ENCODE results near the gene EBF4. TPM values are rescaled to one million over a fixed set of nuclear protein-coding genes. Genes with fewer than 3 reads are reported as not detected.

The EBF4 gene
- total and polyA plus RNA-seq, 2 donors (not counting 1 experiment from before 2014, with no cell fraction given): 0.81 to 5.0 TPM

DNA sequence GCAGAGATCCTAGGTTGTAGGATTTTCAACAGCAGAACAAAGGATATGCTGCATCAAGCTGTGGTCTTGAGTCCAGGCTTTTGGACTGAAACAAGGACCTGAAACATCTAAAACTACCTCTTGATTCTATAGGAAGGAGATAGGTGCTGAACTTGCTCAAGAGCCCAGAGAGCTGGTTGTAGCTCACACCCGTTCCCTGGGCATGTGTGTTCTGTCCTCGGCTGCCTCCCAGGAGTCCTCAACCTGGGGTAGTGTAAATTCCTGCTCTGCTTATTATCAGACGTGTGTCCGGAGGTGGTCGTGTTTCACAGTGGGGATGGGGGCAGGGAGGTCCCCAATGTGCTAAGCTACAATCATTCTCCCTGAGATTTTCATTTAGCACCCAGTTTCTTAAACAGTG lies 35.3 kb upstream of the EBF4 start:
- H4K20me1 ChIP-seq (ENCODE audit: control insufficient read depth, insufficient read depth, low read length, poor library complexity, severe bottlenecking): peaks cover 42% of the 10 kb centered on the region
- peaks cover 27% of the 10 kb centered on the region for H3K79me2 ChIP-seq (ENCODE audit: control insufficient read depth, insufficient read depth, low read length)

DNA sequence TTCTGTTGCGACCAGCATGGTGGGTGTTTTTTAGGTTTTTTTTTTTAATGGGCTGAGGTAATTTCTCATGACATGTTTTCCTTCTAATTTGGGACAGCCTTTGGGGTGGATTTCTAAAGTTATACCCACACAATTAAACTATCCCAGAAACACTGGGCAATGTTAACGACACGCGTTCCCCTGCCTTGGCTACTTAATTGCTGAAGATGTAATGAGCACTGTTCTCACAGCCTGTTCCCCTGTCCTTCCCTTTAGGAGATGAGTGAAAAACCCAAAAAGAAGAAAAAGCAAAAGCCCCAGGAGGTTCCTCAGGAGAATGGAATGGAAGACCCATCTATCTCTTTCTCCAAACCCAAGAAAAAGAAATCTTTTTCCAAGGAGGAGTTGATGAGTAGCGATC lies 34.9 kb upstream of the EBF4 start:
- WGBS (ENCODE audit: insufficient coverage): 90% methylated on average over 1 of the region's 5 CpGs
- ATAC-seq (ENCODE audit: low read depth) (no peak), DNase-seq (no peak)
- peaks cover 42% of the 10 kb centered on the region for H4K20me1 ChIP-seq (ENCODE audit: control insufficient read depth, insufficient read depth, low read length, poor library complexity, severe bottlenecking)
- no peaks in the 10 kb centered on the region for H3K9me3 ChIP-seq (ENCODE audit: control extremely low read depth in 1 of 3, control insufficient read depth in 2 of 3, insufficient read depth in 1 of 3, low read length in 2 of 3)
- H3K9ac ChIP-seq (ENCODE audit: low read length): no peak overlapping the region
- no peak overlapping the region for H3K4me2 ChIP-seq (replicated peaks; ENCODE audit: low read depth, low read length, poor library complexity, severe bottlenecking)
- ChIA-PET CTCF (no interaction called here), POLR2A (no interaction called here)
- no peak overlapping the region for H3K4me3 ChIP-seq (ENCODE audit: control extremely low read depth in 1 of 5, extremely low read depth in 1 of 5, insufficient read depth in 1 of 5, low read depth in 2 of 5, low read length in 4 of 5)
- H3K27me3 Mint-ChIP-seq: no peaks in the 10 kb centered on the region
- no peak overlapping the region for H3K27ac ChIP-seq (ENCODE audit: low read length in 2 of 2)
- no peaks in the 10 kb centered on the region for H3K27me3 ChIP-seq (replicated peaks in 1 of 4; ENCODE audit: control extremely low read depth in 1 of 4, control insufficient read depth in 3 of 4, insufficient read depth in 4 of 4, low read length in 3 of 4)
- no peak overlapping the region for H3K27ac Mint-ChIP-seq
- intact Hi-C loops (cut with micrococcal nuclease): no loop called here
- peaks cover 27% of the 10 kb centered on the region for H3K79me2 ChIP-seq (ENCODE audit: control insufficient read depth, insufficient read depth, low read length)
- H3K4me1 Mint-ChIP-seq: peaks cover 24% of the 10 kb centered on the region
- no peaks in the 10 kb centered on the region for H3K9me3 Mint-ChIP-seq (ENCODE audit: insufficient read depth)
- H3K4me1 ChIP-seq (ENCODE audit: control insufficient read depth in 2 of 2, insufficient read depth in 2 of 2, low read length in 2 of 2): peaks cover 14 to 15% of the 10 kb centered on the region in 2 donors
- H3K36me3 ChIP-seq (replicated peaks in 1 of 2; ENCODE audit: control extremely low read depth in 1 of 2, control insufficient read depth in 1 of 2, extremely low read depth in 1 of 2, insufficient read depth in 2 of 2, low read length in 1 of 2): peaks cover 4 to 83% of the 10 kb centered on the region in 2 experiments
- TF ChIP-seq CTCF (IDR thresholded peaks at IDR 0.05) (no peak), EZH2 (IDR thresholded peaks at IDR 0.05; ENCODE audit: borderline replicate concordance, insufficient read depth, low read depth, low read length, poor library complexity, severe bottlenecking) (no peak)
- no peak overlapping the region for H2AFZ ChIP-seq (ENCODE audit: insufficient read depth, low read depth, low read length, poor library complexity, severe bottlenecking)
- no peak overlapping the region for H3K4me3 Mint-ChIP-seq

More for the DNA sequence above, 35.3 kb upstream of the EBF4 start:
- no peaks in the 10 kb centered on the region for H3K9me3 ChIP-seq (ENCODE audit: control extremely low read depth in 1 of 3, control insufficient read depth in 2 of 3, insufficient read depth in 1 of 3, low read length in 2 of 3)
- DNase-seq (peak; percentile 18), ATAC-seq (ENCODE audit: low read depth) (no peak)
- H3K27me3 Mint-ChIP-seq: no peaks in the 10 kb centered on the region
- H3K4me1 ChIP-seq (ENCODE audit: control insufficient read depth in 2 of 2, insufficient read depth in 2 of 2, low read length in 2 of 2): peaks cover 14 to 15% of the 10 kb centered on the region in 2 donors
- no peak overlapping the region for H3K4me2 ChIP-seq (replicated peaks; ENCODE audit: low read depth, low read length, poor library complexity, severe bottlenecking)
- H3K27me3 ChIP-seq (replicated peaks in 1 of 4; ENCODE audit: control extremely low read depth in 1 of 4, control insufficient read depth in 3 of 4, insufficient read depth in 4 of 4, low read length in 3 of 4): no peaks in the 10 kb centered on the region
- intact Hi-C loops (cut with micrococcal nuclease): no loop called here
- no peak overlapping the region for H3K4me3 Mint-ChIP-seq
- no peak overlapping the region for H3K4me3 ChIP-seq (ENCODE audit: control extremely low read depth in 1 of 5, extremely low read depth in 1 of 5, insufficient read depth in 1 of 5, low read depth in 2 of 5, low read length in 4 of 5)
- H3K36me3 ChIP-seq (replicated peaks in 1 of 2; ENCODE audit: control extremely low read depth in 1 of 2, control insufficient read depth in 1 of 2, extremely low read depth in 1 of 2, insufficient read depth in 2 of 2, low read length in 1 of 2): peaks cover 4 to 82% of the 10 kb centered on the region in 2 experiments
- 86% methylated on average over 5 of the region's 5 CpGs for WGBS (ENCODE audit: insufficient coverage)
- no peak overlapping the region for H2AFZ ChIP-seq (ENCODE audit: insufficient read depth, low read depth, low read length, poor library complexity, severe bottlenecking)
- H3K9me3 Mint-ChIP-seq (ENCODE audit: insufficient read depth): no peaks in the 10 kb centered on the region
- H3K9ac ChIP-seq (ENCODE audit: low read length): no peak overlapping the region
- ChIA-PET CTCF (no interaction called here), POLR2A (no interaction called here)
- no peak overlapping the region for H3K27ac Mint-ChIP-seq
- H3K4me1 Mint-ChIP-seq: peaks cover 24% of the 10 kb centered on the region
- H3K27ac ChIP-seq (ENCODE audit: low read length in 2 of 2): no peak overlapping the region
- no peak for TF ChIP-seq EZH2 (IDR thresholded peaks at IDR 0.05; ENCODE audit: borderline replicate concordance, insufficient read depth, low read depth, low read length, poor library complexity, severe bottlenecking)
- no peak for TF ChIP-seq CTCF (IDR thresholded peaks at IDR 0.05)
